Measurements from ENCODE around the gene ATG9B. TPM values are rescaled to one million over a fixed set of nuclear protein-coding genes. Genes with fewer than 3 reads are reported as not detected.

ATG9B gene
- total RNA-seq, 4 donors from 2014 or later: 0.15 to 0.31 TPM; not detected in 2

DNA sequence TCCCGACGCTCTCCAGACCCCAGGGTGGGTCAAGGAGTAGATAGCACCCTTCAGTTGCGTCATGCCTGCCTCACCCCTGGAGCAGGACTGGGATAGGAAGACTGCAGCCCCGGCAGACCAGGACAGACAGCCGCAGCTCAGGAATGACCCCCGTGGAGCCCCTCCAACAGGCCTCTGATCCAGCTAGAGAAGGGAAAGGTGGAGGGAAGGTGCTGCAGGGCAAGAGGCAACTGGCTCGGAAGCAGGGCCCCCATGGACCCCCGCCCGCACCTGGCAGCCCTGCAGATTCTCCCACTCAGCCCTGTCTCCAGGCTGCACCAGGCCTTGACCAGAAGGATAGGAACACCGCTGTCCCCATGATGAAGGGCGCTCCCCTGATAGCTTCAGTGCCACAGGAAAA is 53.9 kb downstream of the ATG9B start:
- H3K36me3 ChIP-seq: no peaks in the 10 kb centered on the region
- H3K9me3 ChIP-seq: no peaks in the 10 kb centered on the region
- peaks cover 0 to 99% (median 47%) of the 10 kb centered on the region in 3 donors for H3K4me1 ChIP-seq
- H3K27me3 ChIP-seq: peaks cover 18% of the 10 kb centered on the region
- TF ChIP-seq POLR2AphosphoS5 (IDR thresholded peaks at IDR 0.05) (no peak), POLR2A (IDR thresholded peaks at IDR 0.05) (no peak), EP300 (IDR thresholded peaks at IDR 0.05) (no peak)
- TF ChIP-seq, protein P1, sequence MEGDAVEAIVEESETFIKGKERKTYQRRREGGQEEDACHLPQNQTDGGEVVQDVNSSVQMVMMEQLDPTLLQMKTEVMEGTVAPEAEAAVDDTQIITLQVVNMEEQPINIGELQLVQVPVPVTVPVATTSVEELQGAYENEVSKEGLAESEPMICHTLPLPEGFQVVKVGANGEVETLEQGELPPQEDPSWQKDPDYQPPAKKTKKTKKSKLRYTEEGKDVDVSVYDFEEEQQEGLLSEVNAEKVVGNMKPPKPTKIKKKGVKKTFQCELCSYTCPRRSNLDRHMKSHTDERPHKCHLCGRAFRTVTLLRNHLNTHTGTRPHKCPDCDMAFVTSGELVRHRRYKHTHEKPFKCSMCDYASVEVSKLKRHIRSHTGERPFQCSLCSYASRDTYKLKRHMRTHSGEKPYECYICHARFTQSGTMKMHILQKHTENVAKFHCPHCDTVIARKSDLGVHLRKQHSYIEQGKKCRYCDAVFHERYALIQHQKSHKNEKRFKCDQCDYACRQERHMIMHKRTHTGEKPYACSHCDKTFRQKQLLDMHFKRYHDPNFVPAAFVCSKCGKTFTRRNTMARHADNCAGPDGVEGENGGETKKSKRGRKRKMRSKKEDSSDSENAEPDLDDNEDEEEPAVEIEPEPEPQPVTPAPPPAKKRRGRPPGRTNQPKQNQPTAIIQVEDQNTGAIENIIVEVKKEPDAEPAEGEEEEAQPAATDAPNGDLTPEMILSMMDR (IDR thresholded peaks at IDR 0.05): no peak
- H3K4me3 ChIP-seq: no peak overlapping the region
- WGBS, 2 donors (ENCODE audit: low coverage in 1 of 2): 73% methylated on average over 3 of the region's 11 CpGs; no CpG with 5 or more reads in 1 of the 2 donors
- peak overlapping the region in 3 of 4 donors; percentile 14 to 85 (median 30) for H3K27ac ChIP-seq
- ATAC-seq: no peak

DNA sequence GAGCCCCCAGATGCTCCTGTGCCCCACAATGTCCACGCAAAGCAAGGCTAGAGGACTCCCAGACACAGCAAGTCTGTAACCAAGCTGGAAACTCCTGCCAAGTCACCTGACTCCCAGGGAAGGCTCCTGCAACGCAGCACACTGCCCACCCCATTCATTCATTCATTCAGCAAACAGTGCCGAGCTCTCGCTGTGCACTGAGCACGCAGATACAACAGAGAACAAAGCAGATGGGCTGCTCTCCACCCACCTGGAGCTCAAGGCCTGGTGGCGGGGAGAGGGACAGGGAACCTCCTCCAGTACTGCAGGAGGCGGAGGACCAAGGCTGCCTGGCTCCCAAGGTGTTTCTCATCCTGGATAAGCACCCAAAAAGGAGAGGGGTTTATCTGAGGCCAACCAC is 54.8 kb downstream of the ATG9B start:
- Histone ChIP-seq H3K4me1 (peaks cover 0 to 99% (median 53%) of the 10 kb centered on the region in 3 donors), H3K36me3 (no peaks in the 10 kb centered on the region), H3K27ac (peak overlapping the region in 3 of 4 donors; percentile 14 to 85 (median 30)), H3K9me3 (no peaks in the 10 kb centered on the region), H3K4me3 (no peak overlapping the region), H3K27me3 (peaks cover 8% of the 10 kb centered on the region)
- TF ChIP-seq POLR2AphosphoS5 (IDR thresholded peaks at IDR 0.05) (no peak), POLR2A (IDR thresholded peaks at IDR 0.05) (no peak), EP300 (IDR thresholded peaks at IDR 0.05) (no peak)
- TF ChIP-seq, protein P1 (IDR thresholded peaks at IDR 0.05): no peak
- no peak for ATAC-seq
- 17% methylated on average over 2 of the region's 7 CpGs; no CpG with 5 or more reads in 1 of the 2 donors for WGBS, 2 donors (ENCODE audit: low coverage in 1 of 2)

GRCh38 chr7:150968734-150969372 is 55.4 kb downstream of the ATG9B start:
- no peak overlapping the region for H3K4me3 ChIP-seq
- H3K4me1 ChIP-seq: peaks cover 0 to 99% (median 56%) of the 10 kb centered on the region in 3 donors
- TF ChIP-seq EP300 (IDR thresholded peaks at IDR 0.05) (no peak), POLR2A (IDR thresholded peaks at IDR 0.05) (no peak), POLR2AphosphoS5 (IDR thresholded peaks at IDR 0.05) (no peak)
- TF ChIP-seq, protein P1 (IDR thresholded peaks at IDR 0.05): no peak
- WGBS, 2 donors (ENCODE audit: low coverage in 1 of 2): 43 to 56% methylated on average over 5 of the region's 16 CpGs
- no peaks in the 10 kb centered on the region for H3K36me3 ChIP-seq
- peak overlapping the region in 2 of 4 donors; percentile 37 to 85 for H3K27ac ChIP-seq
- H3K27me3 ChIP-seq: peaks cover 2% of the 10 kb centered on the region
- no peaks in the 10 kb centered on the region for H3K9me3 ChIP-seq
- no peak for ATAC-seq

DNA sequence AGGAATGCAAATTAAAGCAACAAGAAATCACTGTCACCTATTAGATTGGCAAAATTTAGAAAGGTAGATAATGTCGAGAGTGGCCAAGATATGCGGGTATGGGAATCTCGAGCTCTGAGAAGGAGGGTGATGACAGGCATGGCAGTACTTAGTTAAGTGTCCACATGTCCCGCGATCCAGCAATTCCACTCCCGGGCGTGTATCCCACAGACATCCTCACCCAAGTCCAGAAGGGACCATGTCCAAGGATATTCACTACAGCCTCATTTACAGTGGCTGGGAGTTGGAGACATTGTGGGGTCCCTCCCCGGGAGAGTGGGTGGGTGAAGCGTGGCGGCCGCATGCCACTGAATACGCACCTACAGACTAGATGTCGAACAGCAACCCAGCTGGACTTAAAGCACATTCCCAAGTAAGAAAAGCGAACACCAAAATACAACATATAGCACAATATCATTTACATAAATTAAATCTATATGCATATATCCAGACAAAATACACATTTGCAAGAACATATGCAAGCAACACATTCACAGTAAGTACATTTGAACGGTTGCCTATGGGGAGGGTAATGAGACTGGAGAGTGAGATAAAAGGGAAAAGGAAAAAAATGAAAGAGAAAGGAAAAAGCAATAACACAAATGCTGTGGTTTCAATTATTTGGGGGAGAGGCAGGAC is 56.1 kb downstream of the ATG9B start:
- 72 to 74% methylated on average over 9 to 15 of the region's 15 CpGs for WGBS, 2 donors (ENCODE audit: low coverage in 1 of 2)
- TF ChIP-seq, protein P1 (IDR thresholded peaks at IDR 0.05): no peak
- TF ChIP-seq EP300 (IDR thresholded peaks at IDR 0.05) (no peak), POLR2AphosphoS5 (IDR thresholded peaks at IDR 0.05) (no peak), POLR2A (IDR thresholded peaks at IDR 0.05) (no peak)
- H3K4me3 ChIP-seq: no peak overlapping the region
- no peaks in the 10 kb centered on the region for H3K27me3 ChIP-seq
- no peak for ATAC-seq
- H3K9me3 ChIP-seq: no peaks in the 10 kb centered on the region
- no peaks in the 10 kb centered on the region for H3K36me3 ChIP-seq
- peak overlapping the region in 3 of 4 donors; percentile 11 to 85 (median 37) for H3K27ac ChIP-seq
- peaks cover 0 to 99% (median 61%) of the 10 kb centered on the region in 3 donors for H3K4me1 ChIP-seq

All from gastroesophageal sphincter (tissue), 4 donors.